ENCODE measurements around the gene MPDU1. TPM values are rescaled to one million over a fixed set of nuclear protein-coding genes. Genes with fewer than 3 reads are reported as not detected.
A peak's percentile ranks its signal among the peaks of the same experiment; 100 is the strongest.
"Not testable (repeated sequence)": the region's sequence is repeated elsewhere in the genome, so short reads cannot be mapped to it uniquely, and the experiment has no call there.

Gene MPDU1
- total RNA-seq, 3 donors from 2014 or later: 110 to 134 (median 114) TPM

DNA sequence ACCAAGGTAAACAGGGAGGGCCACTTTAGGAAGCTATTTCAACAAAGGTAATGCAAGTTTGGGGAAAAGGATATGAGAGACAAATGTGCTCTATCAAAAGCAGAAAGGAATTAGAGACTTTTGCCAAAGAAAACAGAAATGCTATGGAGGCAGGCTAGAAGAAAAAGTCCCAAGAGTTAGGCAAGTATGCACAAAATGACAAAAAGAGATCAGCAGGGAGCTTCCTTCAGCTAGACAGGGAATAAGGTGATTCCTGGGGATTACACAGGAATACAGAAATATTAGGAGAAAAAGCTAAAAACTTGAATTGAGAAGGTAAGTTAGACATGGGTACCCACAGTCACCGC, 28.6 kb downstream of the MPDU1 start:
- Mint-ChIP-seq H3K36me3 (ENCODE audit: insufficient read depth) (peaks cover 11% of the 10 kb centered on the region), H3K9me3 (no peaks in the 10 kb centered on the region), H3K4me1 (ENCODE audit: low read depth) (peaks cover 34% of the 10 kb centered on the region), H3K27me3 (ENCODE audit: low read depth) (no peaks in the 10 kb centered on the region), H3K4me3 (peak overlapping the region; percentile 89)
- ATAC-seq: no peak
- DNase-seq: no peak

DNA sequence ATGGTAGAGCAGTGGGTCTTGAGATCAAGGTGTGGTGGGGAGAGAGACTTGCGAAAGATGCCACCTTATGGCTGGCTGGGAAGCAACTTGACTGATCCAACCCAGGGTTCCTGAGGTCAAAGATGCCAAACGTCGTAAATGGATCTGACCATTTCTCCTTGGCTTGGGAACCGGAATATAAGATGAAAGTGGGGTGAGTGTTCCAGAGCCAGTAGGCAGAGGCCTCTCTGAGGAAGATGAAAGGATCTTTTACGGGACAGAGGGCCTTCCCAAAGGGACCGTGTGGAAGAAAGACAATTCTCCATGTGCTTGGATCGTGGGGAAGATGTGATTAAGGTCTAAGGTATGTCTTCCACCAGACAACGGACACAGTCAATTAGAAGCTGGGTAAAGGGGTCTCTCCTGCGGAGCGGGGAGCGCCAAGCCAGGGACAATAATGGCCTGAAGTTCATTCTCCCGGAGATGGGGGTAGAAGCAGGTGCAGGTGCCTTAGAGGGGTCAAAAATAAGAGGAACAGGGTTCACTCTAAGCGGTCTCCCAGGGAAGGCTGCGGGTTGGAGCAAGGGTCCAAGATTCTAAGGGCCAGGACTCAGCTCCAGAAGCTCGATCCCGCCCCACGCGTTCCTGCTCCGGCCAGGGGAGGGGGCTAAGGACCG, 30.2 kb downstream of the MPDU1 start:
- Mint-ChIP-seq H3K4me1 (ENCODE audit: low read depth) (peaks cover 34% of the 10 kb centered on the region), H3K4me3 (peak overlapping the region; percentile 89), H3K36me3 (ENCODE audit: insufficient read depth) (peaks cover 11% of the 10 kb centered on the region), H3K27me3 (ENCODE audit: low read depth) (no peaks in the 10 kb centered on the region), H3K9me3 (no peaks in the 10 kb centered on the region)
- no peak for ATAC-seq
- no peak for DNase-seq

DNA sequence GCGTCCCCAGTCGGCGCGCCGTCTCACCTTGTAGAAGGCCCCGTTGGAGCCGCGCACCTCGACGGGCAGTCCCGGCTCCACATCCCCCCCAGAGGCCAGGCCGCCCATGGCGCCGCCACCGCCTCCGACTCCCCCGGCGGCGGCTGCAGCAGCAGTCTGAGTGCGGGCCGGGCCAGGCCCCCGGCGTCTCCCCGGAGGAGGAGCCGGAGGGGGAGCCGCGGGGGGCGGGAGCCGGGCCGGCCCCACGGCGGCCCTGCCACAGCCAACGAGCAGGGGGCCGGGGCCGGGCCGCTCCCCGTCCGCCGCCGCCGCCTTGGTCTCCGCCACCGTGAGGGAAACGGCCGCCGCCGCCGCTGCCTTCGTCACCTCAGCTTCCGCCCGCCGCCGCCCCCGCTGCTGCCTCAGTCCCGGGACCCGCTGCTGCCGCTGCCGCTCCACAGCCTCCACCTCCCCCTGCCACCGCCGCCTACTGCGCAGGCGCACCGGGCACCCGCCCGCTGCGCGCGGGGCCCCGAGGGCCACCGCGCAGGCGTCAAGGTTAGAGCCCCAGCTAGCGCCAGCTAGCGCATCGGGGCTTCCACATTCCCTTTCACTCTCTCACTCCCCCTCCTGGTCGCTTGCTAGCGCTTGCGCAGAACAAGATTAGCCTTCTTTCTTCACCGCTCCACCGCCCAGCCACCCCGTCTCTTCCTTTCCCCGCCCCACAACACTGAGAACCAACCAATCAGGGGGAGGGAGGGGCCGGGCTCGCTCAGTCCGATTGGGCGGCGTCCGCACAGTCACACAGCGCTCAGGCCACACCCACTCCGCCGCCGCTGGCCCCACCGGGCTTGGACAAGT, 31.0 kb downstream of the MPDU1 start, which contains the start of gene FXR2:
FXR2 (minus strand) TSS at position 473 of the 840 bp plus-strand sequence; CDS start at position 108, 365 bp downstream.
- ATAC-seq (peak; percentile 92 to 94), DNase-seq (peak; percentile 96)
- H3K4me1 Mint-ChIP-seq (ENCODE audit: low read depth): peaks cover 31% of the 10 kb centered on the region
- H3K4me3 Mint-ChIP-seq: peak within 1 kb of the TSS; percentile 89
- H3K9me3 Mint-ChIP-seq: no peaks in the 10 kb centered on the region
- H3K27me3 Mint-ChIP-seq (ENCODE audit: low read depth): no peaks in the 10 kb centered on the region
- H3K36me3 Mint-ChIP-seq (ENCODE audit: insufficient read depth): peaks cover 11% of the 10 kb centered on the region

- Mint-ChIP-seq H3K4me3 (peak overlapping the region; percentile 78), H3K9me3 (no peaks in the 10 kb centered on the region), H3K36me3 (ENCODE audit: insufficient read depth) (peaks cover 11% of the 10 kb centered on the region), H3K4me1 (ENCODE audit: low read depth) (peaks cover 30% of the 10 kb centered on the region), H3K27me3 (ENCODE audit: low read depth) (no peaks in the 10 kb centered on the region)
- no peak for DNase-seq
- ATAC-seq: no peak
Observed at GRCh38 chr17:7615265-7615747, 31.7 kb downstream of the MPDU1 start.

DNA sequence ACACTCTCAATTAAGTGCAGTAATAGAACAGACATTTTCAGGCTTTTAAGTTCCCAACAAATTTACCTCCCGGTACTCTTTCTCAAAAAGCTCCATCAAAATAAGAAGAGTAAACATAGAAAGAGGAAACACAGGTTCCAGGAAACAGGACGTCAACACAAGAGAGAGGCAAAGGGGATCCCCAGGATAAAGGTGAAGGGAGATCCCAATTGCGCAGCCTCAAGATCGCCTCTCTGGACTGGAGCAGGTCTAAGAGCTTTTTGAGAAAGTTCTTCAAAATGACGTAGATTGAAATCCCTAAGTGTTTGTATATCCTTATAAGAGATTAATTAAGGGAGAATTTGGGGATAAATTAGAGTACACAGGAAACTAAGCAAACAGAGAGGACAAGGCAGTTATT, 35.0 kb downstream of the MPDU1 start:
- H3K27me3 Mint-ChIP-seq (ENCODE audit: low read depth): no peaks in the 10 kb centered on the region
- ATAC-seq (no peak), DNase-seq (no peak)
- H3K4me1 Mint-ChIP-seq (ENCODE audit: low read depth): peaks cover 4% of the 10 kb centered on the region
- no peak overlapping the region for H3K4me3 Mint-ChIP-seq
- no peaks in the 10 kb centered on the region for H3K36me3 Mint-ChIP-seq (ENCODE audit: insufficient read depth)
- H3K9me3 Mint-ChIP-seq: no peaks in the 10 kb centered on the region

GRCh38 chr17:7620835-7621234, 37.2 kb downstream of the MPDU1 start:
- Mint-ChIP-seq H3K36me3 (ENCODE audit: insufficient read depth) (no peaks in the 10 kb centered on the region), H3K4me3 (no peak overlapping the region), H3K4me1 (ENCODE audit: low read depth) (no peaks in the 10 kb centered on the region), H3K9me3 (no peaks in the 10 kb centered on the region), H3K27me3 (ENCODE audit: low read depth) (no peaks in the 10 kb centered on the region)
- DNase-seq (no peak), ATAC-seq (no peak)

DNA sequence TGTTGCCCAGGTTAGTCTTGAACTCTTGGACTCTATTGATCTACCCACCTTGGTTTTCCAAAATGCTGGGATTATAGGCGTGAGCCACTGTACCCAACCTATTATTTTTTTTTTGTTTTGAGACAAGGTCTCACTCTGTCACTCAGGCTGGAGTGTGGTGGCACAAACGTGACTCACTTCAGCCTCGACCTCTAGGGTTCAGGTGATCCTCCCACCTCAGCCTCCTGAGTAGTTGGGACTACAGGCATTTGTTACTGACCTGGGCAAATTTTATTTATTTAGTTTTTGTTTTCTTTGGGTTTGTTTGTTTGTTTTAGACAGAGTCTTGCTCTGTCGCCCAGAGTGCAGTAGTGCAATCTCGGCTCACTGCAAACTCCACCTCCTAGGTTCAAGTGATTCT, 40.0 kb downstream of the MPDU1 start:
- peaks cover 17% of the 10 kb centered on the region for H3K4me1 Mint-ChIP-seq (ENCODE audit: low read depth)
- no peaks in the 10 kb centered on the region for H3K27me3 Mint-ChIP-seq (ENCODE audit: low read depth)
- no peak overlapping the region for H3K4me3 Mint-ChIP-seq
- no peaks in the 10 kb centered on the region for H3K36me3 Mint-ChIP-seq (ENCODE audit: insufficient read depth)
- ATAC-seq (no peak), DNase-seq (no peak)
- H3K9me3 Mint-ChIP-seq: no peaks in the 10 kb centered on the region

GRCh38 chr17:7625749-7626148, 42.1 kb downstream of the MPDU1 start:
- not testable (repeated sequence) for H3K36me3 Mint-ChIP-seq (ENCODE audit: insufficient read depth); H3K27me3 Mint-ChIP-seq (ENCODE audit: low read depth); H3K9me3 Mint-ChIP-seq; ATAC-seq; H3K4me3 Mint-ChIP-seq; DNase-seq
- H3K4me1 Mint-ChIP-seq (ENCODE audit: low read depth): peaks cover 17% of the 10 kb centered on the region

GRCh38 chr17:7626307-7626706, 42.7 kb downstream of the MPDU1 start:
- Mint-ChIP-seq H3K9me3 (no peaks in the 10 kb centered on the region), H3K4me1 (ENCODE audit: low read depth) (peaks cover 17% of the 10 kb centered on the region), H3K27me3 (ENCODE audit: low read depth) (no peaks in the 10 kb centered on the region), H3K36me3 (ENCODE audit: insufficient read depth) (no peaks in the 10 kb centered on the region), H3K4me3 (peak overlapping the region; percentile 87)
- DNase-seq: no peak
- no peak for ATAC-seq

DNA sequence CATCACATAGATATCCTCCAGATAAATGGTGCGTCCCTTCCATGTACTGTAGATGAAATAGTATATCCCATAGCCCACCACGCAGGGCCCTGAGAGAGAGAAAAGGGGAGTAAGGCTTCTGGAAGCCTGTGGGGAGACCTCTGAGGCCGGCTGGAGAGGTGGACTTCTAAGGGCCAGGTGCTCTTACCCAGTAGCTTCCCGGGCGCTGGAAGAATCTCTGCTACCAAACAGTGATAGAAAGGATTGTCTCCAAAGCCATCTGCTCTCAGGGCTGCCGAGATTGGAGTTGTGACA, 43.3 kb downstream of the MPDU1 start:
- Mint-ChIP-seq H3K27me3 (ENCODE audit: low read depth) (no peaks in the 10 kb centered on the region), H3K9me3 (no peaks in the 10 kb centered on the region), H3K36me3 (ENCODE audit: insufficient read depth) (no peaks in the 10 kb centered on the region), H3K4me1 (ENCODE audit: low read depth) (peaks cover 17% of the 10 kb centered on the region), H3K4me3 (peak overlapping the region; percentile 87)
- no peak for DNase-seq
- ATAC-seq: no peak

DNA sequence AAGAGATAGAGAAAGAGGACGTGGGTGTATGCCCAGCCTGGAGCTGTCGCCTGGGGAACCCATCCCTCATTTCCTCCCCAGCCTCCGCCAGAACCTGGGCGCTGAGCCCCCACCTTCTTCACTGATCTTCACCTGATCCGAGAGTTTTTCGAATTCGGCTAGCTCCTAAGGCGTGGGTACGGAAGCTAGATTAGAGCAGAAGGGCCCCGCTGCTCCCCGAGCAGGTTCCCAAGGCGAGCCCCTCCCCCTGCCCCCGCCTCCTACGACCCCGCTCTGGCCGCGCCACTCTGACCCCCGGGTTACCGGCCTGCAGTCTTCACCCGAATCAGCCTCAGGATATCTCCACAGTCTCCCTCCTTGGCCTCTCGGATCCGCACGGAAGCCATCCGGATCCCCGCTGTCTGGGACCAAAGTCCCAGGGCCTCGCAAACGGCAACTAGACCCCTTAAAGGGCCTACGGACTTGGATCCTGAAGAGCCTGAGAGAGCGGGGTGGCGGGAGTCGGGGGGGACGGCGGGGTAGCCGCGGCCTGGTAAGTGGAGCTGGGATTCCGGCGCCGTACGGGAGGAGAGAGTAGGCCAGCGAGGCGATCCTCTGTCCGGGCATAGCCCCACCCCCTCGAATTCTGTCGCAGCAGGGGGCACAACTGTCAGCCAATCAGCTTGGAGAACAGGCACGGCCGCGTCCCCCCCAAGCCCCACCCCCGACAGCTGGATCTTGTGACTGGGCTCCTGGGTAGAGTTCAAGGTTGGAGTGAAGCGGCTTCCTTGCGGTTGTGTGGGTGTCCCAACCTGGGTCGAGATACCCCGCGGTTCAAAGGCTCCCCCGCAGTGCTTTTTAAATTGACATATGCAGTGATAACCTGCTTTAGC, 43.8 kb downstream of the MPDU1 start, which contains the start of gene SAT2:
SAT2 (minus strand) TSS at position 572 of the 872 bp plus-strand sequence; CDS start at position 386, 186 bp downstream.
- ATAC-seq (peak; percentile 96 to 97), DNase-seq (peak; percentile 81)
- Mint-ChIP-seq H3K4me3 (peak within 1 kb of the TSS; percentile 87), H3K4me1 (ENCODE audit: low read depth) (peaks cover 17% of the 10 kb centered on the region), H3K27me3 (ENCODE audit: low read depth) (no peaks in the 10 kb centered on the region), H3K9me3 (no peaks in the 10 kb centered on the region), H3K36me3 (ENCODE audit: insufficient read depth) (no peaks in the 10 kb centered on the region)

- H3K4me1 Mint-ChIP-seq (ENCODE audit: low read depth): peaks cover 17% of the 10 kb centered on the region
- DNase-seq (no peak), ATAC-seq (no peak)
- no peaks in the 10 kb centered on the region for H3K9me3 Mint-ChIP-seq
- no peaks in the 10 kb centered on the region for H3K36me3 Mint-ChIP-seq (ENCODE audit: insufficient read depth)
- no peaks in the 10 kb centered on the region for H3K27me3 Mint-ChIP-seq (ENCODE audit: low read depth)
- no peak within 1 kb of the TSS for H3K4me3 Mint-ChIP-seq
Observed at GRCh38 chr17:7629939-7630571, 46.4 kb downstream of the MPDU1 start, which contains the start of gene SHBG. TSS of gene SHBG (plus strand) at chr17:7630135. CDS start at chr17:7630173, 38 bp downstream.

- DNase-seq (no peak), ATAC-seq (no peak)
- Mint-ChIP-seq H3K9me3 (no peaks in the 10 kb centered on the region), H3K27me3 (ENCODE audit: low read depth) (no peaks in the 10 kb centered on the region), H3K36me3 (ENCODE audit: insufficient read depth) (no peaks in the 10 kb centered on the region), H3K4me1 (ENCODE audit: low read depth) (peaks cover 11% of the 10 kb centered on the region), H3K4me3 (no peak overlapping the region)
Observed at GRCh38 chr17:7631398-7632380, 48.0 kb downstream of the MPDU1 start.

All from activated T-cell treated with anti-CD3 and anti-CD28 coated beads, Interleukin-2, amount 50 U/mL, for 4 hours (primary cell).